ENCODE measurements around the gene METTL5.

The METTL5 gene

GRCh38 chr2:169778446-169778845, 46.3 kb downstream of the METTL5 start:
- no peak for DNase-seq

GRCh38 chr2:169776252-169776761, 48.4 kb downstream of the METTL5 start:
- DNase-seq: peak; percentile 18

DNA sequence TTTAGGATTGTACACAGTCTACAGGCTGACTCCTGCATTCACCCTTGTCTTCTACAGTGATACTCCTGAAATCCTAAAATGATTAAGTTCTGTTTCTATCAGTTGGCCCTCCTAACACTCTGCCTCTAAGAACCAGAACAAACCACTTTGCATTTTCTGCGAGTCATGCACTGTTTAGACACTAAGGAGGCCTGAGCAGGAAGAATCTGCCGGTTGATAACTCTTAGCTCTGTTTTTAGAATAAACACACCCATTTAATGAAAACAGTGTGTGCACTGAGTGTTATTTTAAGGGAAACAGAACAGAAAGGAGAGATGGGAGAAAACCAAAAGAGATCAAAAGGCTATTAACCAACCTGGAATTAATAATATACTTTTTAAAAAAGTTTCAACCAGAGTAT, 48.9 kb downstream of the METTL5 start:
- DNase-seq: no peak

- no peak for DNase-seq
Measured at GRCh38 chr2:169775354-169775753, 49.4 kb downstream of the METTL5 start.

GRCh38 chr2:169772651-169773050, 52.1 kb downstream of the METTL5 start:
- DNase-seq: no peak

- DNase-seq: no peak
Measured at GRCh38 chr2:169771612-169772011, 53.1 kb downstream of the METTL5 start.

- DNase-seq: no peak
Measured at GRCh38 chr2:169771021-169771420, 53.7 kb downstream of the METTL5 start.

- peak; percentile 23 for DNase-seq
Measured at GRCh38 chr2:169768262-169768995, 56.3 kb downstream of the METTL5 start.

GRCh38 chr2:169767243-169767888, 57.3 kb downstream of the METTL5 start:
- DNase-seq: peak; percentile 79

DNA sequence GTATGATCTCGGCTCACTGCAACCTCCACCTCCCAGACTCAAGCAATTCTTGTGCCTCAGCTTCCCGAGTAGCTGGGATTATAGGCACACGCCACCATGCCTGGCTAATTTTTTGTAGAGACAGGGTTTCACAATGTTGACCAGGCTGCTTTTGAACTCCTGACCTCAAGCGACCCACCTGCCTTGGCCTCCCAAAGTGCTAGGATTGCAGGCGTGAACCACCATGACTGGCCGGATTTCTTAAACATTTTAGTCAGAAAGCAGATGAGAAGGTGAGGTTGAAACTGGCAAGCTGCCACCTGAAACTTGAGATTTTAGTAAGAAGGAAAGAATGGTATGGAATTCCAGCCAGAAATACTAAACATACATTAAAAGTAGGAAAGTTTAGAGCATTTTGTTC, 59.2 kb downstream of the METTL5 start:
- no peak for DNase-seq

- DNase-seq: no peak
Measured at GRCh38 chr2:169761970-169762292, 62.8 kb downstream of the METTL5 start.

Data from eye (tissue), 1 donor.